Esophagus squamous epithelium (tissue), 4 donors: ENCODE results near the gene DNAH2.

Source experiments
- CTCF ChIP-seq, 6 experiments: fragments of 450-650 bp in 4 of 6; fragments of 200-600 bp in 2 of 6; sonication (generic) in 2 of 6; IDR thresholded peaks; one replicate each; pipeline ENCODE4 v1.5.1; 2016 to 2019; ENCODE audit warnings: antibody characterized with exemption in 6 of 6, mild to moderate bottlenecking in 4 of 6, moderate library complexity in 4 of 6
- POLR2A ChIP-seq, 4 donors: fragments of 450-650 bp; IDR thresholded peaks; one replicate each; pipeline ENCODE4 v1.6.1; 2017; ENCODE audit warnings: antibody characterized with exemption in 4 of 4, mild to moderate bottlenecking in 4 of 4, moderate library complexity in 3 of 4

DNA sequence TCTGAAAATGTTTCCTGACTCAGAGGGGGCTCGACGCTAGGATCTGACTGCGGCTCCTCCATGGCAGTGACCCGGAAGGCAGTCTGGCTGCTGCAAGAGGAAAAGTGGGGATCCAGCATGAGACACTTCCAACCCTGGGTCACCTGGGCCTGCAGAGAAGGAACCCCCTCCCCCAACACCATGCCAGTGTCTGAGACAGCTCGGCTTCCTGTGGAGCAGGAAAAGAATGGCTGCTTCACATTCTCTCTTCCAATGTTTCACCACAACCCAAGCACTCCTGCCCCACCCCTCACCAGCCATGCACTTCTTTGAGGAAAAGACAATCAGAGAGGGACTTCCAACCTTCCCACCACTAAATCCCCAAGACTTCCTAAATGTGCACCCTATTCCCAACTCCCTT is 41.0 kb upstream of the DNAH2 start:
- TF ChIP-seq CTCF (IDR thresholded peaks at IDR 0.05) (no peak), POLR2A (IDR thresholded peaks at IDR 0.05) (no peak)
